ENCODE data around the gene CRIP1. TPM values are rescaled to one million over a fixed set of nuclear protein-coding genes. Genes with fewer than 3 reads are reported as not detected.

Gene CRIP1
- total and polyA plus RNA-seq, 2 donors (not counting 3 experiments of a cell fraction or from before 2014, with no cell fraction given): 3.1 to 8.1 TPM

DNA sequence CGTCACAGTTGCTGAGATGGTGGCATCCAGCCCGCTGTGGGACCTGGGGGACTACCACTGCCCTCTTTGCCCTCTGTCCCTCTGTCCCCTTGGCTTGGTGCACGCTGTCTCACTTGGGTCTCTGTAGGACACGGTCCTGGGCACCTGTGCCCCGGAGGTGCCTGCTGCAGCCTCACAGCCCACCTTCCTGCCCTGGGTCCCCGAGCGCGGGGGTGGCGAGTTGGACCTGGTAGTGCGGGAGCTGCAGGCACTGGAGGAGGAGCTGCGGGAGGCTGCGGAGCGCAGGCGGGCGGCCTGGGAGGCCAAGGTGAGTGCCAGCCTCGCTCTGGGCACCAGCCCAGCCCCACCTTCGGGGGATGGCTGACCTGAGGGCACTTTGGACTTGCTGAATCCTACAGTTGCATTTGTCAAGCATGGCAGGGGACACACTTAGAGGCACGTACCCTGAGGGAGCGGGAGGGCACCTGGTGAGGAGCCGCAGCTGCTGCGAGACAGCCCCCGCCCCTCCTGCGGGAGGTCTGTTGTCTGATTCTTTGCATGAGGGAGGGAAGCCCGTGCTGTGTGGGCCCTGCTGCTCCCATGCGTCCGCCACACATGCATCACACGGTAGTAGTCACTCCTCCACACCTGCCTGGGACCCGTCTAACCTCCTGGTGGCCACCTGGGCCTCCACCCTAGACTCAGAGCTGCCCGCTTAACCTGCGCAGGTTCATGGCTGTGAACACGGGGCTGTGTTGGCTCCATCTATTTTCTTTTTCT lies 11.2 kb downstream of the CRIP1 start:
- H3K9me1 ChIP-seq (replicated peaks; ENCODE audit: control insufficient read depth, extremely low read depth, insufficient read depth, low read length): no peaks in the 10 kb centered on the region
- no peak for DNase-seq (ENCODE audit: low read depth, low spot score)
- FAIRE-seq: no peak
- TF ChIP-seq MYC (IDR thresholded peaks at IDR 0.05; ENCODE audit: low read depth, low read length) (no peak), POLR2A (IDR thresholded peaks at IDR 0.05; ENCODE audit: low read depth, low read length) (no peak), JUN (IDR thresholded peaks at IDR 0.05; ENCODE audit: borderline replicate concordance, insufficient read depth, insufficient read length, low read depth) (no peak), EZH2 (IDR thresholded peaks at IDR 0.05; ENCODE audit: borderline replicate concordance, low read depth, low read length, severe bottlenecking) (no peak), FOS (IDR thresholded peaks at IDR 0.05; ENCODE audit: borderline replicate concordance, insufficient read depth, low read length) (no peak)
- TF ChIP-seq, protein P1, sequence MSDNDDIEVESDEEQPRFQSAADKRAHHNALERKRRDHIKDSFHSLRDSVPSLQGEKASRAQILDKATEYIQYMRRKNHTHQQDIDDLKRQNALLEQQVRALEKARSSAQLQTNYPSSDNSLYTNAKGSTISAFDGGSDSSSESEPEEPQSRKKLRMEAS (IDR thresholded peaks at IDR 0.05; ENCODE audit: insufficient read depth, insufficient read length): no peak
- TF ChIP-seq, protein P2, sequence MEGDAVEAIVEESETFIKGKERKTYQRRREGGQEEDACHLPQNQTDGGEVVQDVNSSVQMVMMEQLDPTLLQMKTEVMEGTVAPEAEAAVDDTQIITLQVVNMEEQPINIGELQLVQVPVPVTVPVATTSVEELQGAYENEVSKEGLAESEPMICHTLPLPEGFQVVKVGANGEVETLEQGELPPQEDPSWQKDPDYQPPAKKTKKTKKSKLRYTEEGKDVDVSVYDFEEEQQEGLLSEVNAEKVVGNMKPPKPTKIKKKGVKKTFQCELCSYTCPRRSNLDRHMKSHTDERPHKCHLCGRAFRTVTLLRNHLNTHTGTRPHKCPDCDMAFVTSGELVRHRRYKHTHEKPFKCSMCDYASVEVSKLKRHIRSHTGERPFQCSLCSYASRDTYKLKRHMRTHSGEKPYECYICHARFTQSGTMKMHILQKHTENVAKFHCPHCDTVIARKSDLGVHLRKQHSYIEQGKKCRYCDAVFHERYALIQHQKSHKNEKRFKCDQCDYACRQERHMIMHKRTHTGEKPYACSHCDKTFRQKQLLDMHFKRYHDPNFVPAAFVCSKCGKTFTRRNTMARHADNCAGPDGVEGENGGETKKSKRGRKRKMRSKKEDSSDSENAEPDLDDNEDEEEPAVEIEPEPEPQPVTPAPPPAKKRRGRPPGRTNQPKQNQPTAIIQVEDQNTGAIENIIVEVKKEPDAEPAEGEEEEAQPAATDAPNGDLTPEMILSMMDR (IDR thresholded peaks at IDR 0.05; ENCODE audit: extremely low read depth in 1 of 2, insufficient read depth in 1 of 2, low read depth in 1 of 2, low read length in 2 of 2): no peak
- no TSS peak for BruUV-seq (replicated peaks)
- no peaks in the 10 kb centered on the region for H3K79me2 ChIP-seq (ENCODE audit: control insufficient read depth, insufficient read depth, low read length)
- no peaks in the 10 kb centered on the region for H3K4me1 ChIP-seq (ENCODE audit: control insufficient read depth, extremely low read depth, insufficient read depth, low read length)
- no peaks in the 10 kb centered on the region for H3K27me3 ChIP-seq (ENCODE audit: control insufficient read depth in 2 of 2, insufficient read depth in 2 of 2, low read length in 2 of 2)
- no peaks in the 10 kb centered on the region for H3K36me3 ChIP-seq (ENCODE audit: control insufficient read depth in 2 of 2, extremely low read depth in 1 of 2, insufficient read depth in 2 of 2, low read length in 2 of 2)
- H2AFZ ChIP-seq (ENCODE audit: low read depth, low read length): no peak overlapping the region
- H3K27ac ChIP-seq (ENCODE audit: insufficient read depth, low read depth, low read length): no peak overlapping the region
- ChIA-PET CTCF (interaction anchor here (1.0 kb wide), 1 partner anchor 30 kb away, joined by 3 read pairs; no protein-coding TSS in a partner anchor), POLR2A (no interaction called here)
- no peaks in the 10 kb centered on the region for H4K20me1 ChIP-seq (replicated peaks; ENCODE audit: control insufficient read depth, extremely low read depth, insufficient read depth, low read length)
- no peak overlapping the region for H3K9ac ChIP-seq (replicated peaks; ENCODE audit: extremely low read depth, insufficient read depth, low read length)
- H3K4me2 ChIP-seq (ENCODE audit: insufficient read depth, low read length): no peak overlapping the region
- no peak overlapping the region for H3K4me3 ChIP-seq (replicated peaks in 1 of 3; ENCODE audit: insufficient read depth in 1 of 3, low read depth in 1 of 3, low read length in 3 of 3)
- dilution Hi-C loops (cut with MboI; ENCODE audit: extremely low pct_ligation_motif_present, low sequenced_read_pairs): no loop called here
- intact Hi-C loops (cut with micrococcal nuclease): no loop called here
- H3K9me3 ChIP-seq (replicated peaks; ENCODE audit: control insufficient read depth, insufficient read depth, low read length): no peaks in the 10 kb centered on the region

Measured in endothelial cell of umbilical vein (primary cell).